ENCODE measurements around the gene MDFIC. TPM values are rescaled to one million over a fixed set of nuclear protein-coding genes. Genes with fewer than 3 reads are reported as not detected.

Gene MDFIC
- total RNA-seq, 1 donor from 2014 or later: 39.0 TPM

DNA sequence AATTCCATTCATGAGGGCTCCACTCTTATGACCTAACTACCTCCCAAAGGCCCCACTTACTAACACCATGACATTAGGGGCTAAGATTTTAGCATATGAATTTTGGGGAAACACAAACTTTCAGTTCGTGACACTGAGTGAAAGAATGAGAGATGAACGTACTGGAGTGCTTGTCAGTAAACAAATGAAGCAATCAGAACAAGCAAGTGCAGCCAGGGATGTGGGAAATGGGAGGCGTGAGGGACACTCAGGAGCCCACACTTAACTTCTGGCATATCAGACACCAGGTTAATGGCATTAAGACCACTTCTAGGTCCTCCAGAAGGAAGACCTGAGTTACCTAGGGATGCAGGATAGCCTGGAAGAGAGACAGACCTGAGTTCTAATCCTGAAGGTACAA is 2.3 kb upstream of the MDFIC start:
- intact Hi-C loops (cut with DNase I): no loop called here
- ATAC-seq (no peak), DNase-seq (no peak)
- Histone ChIP-seq H3K4me1 (peaks cover 14% of the 10 kb centered on the region), H3K36me3 (no peaks in the 10 kb centered on the region), H3K27ac (no peak overlapping the region), H3K9me3 (no peaks in the 10 kb centered on the region), H3K27me3 (no peaks in the 10 kb centered on the region), H3K4me3 (no peak overlapping the region)
- TF ChIP-seq, protein P1, sequence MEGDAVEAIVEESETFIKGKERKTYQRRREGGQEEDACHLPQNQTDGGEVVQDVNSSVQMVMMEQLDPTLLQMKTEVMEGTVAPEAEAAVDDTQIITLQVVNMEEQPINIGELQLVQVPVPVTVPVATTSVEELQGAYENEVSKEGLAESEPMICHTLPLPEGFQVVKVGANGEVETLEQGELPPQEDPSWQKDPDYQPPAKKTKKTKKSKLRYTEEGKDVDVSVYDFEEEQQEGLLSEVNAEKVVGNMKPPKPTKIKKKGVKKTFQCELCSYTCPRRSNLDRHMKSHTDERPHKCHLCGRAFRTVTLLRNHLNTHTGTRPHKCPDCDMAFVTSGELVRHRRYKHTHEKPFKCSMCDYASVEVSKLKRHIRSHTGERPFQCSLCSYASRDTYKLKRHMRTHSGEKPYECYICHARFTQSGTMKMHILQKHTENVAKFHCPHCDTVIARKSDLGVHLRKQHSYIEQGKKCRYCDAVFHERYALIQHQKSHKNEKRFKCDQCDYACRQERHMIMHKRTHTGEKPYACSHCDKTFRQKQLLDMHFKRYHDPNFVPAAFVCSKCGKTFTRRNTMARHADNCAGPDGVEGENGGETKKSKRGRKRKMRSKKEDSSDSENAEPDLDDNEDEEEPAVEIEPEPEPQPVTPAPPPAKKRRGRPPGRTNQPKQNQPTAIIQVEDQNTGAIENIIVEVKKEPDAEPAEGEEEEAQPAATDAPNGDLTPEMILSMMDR (IDR thresholded peaks at IDR 0.05): no peak

DNA sequence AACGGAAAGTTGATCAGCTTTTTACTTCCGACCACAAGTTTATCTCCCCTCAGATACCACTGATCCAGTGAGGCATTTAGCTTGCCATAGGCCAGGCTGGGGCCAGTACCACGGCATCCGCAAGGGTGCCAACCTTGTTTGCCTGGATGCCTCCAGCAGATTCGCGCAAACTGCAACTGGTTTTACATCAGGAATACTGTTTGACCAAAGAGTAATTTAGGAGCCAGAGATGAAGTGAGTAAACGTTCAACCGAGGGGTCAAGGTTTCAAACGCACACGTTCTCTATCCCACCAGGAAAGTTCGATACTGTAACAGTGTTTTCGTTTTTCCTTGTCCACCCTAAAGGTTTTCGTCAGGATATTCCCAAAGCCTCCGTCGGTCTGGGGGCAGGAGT is 266 bp upstream of the MDFIC start:
- H3K27me3 ChIP-seq: no peaks in the 10 kb centered on the region
- TF ChIP-seq, protein P1 (IDR thresholded peaks at IDR 0.05): no peak
- H3K36me3 ChIP-seq: no peaks in the 10 kb centered on the region
- ATAC-seq (no peak), DNase-seq (no peak)
- no peaks in the 10 kb centered on the region for H3K9me3 ChIP-seq
- peak overlapping the region; percentile 92 for H3K27ac ChIP-seq
- intact Hi-C loops (cut with DNase I): no loop called here
- H3K4me1 ChIP-seq: peaks cover 26% of the 10 kb centered on the region
- H3K4me3 ChIP-seq: peak overlapping the region; percentile 90

DNA sequence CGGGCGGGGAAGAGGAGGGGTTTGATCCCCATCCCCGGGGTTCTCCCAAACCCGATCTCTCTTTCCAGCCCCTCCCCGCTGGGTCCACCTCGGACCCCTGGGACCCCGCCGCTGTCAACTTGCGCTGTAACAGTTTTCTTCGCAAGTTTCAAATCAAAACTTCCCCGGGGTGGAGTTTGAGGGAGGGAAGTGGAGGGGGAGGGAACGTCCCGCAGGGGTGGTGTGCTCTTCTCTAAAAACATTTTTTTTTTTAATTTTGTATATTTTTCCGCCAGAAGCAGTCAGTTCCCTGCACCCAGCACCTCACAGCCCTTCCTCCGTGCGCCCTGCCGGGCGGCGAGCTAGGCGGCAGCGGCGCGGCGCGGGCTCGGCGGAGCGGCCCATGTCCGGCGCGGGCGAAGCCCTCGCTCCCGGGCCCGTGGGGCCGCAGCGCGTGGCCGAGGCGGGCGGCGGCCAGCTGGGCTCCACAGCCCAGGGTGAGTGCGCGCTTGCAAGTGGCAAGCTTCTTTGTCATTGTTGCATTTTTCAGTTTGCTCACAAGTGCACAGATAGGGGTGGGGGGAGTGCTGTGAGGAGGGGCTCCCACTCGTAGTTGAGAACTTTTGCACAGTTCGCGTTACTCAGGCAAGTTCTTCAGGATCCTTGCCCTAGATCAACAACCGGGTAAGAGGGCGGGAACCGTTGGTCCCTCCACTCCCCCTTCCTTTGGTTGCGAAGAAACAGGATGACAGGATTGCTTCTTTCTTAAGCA is 933 bp downstream of the MDFIC start:
- TF ChIP-seq, protein P1 (IDR thresholded peaks at IDR 0.05): no peak
- peak overlapping the region; percentile 90 for H3K4me3 ChIP-seq
- H3K9me3 ChIP-seq: no peaks in the 10 kb centered on the region
- peaks cover 26% of the 10 kb centered on the region for H3K4me1 ChIP-seq
- H3K27ac ChIP-seq: peak overlapping the region; percentile 92
- intact Hi-C loops (cut with DNase I): no loop called here
- DNase-seq (peak; percentile 76), ATAC-seq (peak; percentile 81)
- H3K36me3 ChIP-seq: no peaks in the 10 kb centered on the region
- H3K27me3 ChIP-seq: no peaks in the 10 kb centered on the region

DNA sequence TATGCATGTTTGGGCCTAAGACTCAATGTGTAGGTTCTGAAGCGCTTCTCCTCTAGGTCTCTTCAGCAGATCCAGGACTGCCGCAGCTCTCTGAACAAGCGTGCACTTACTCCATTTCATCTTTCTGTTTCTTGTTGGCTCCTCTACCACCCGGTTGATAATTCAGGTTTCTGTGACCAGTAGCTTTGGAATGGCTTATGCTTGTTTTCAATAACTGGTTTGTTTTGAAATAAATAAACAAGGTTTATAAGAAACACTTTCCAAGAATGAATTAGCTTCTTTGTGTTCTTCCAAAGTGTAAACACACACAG is 1.5 kb downstream of the MDFIC start:
- peak overlapping the region; percentile 92 for H3K27ac ChIP-seq
- intact Hi-C loops (cut with DNase I): no loop called here
- peak overlapping the region; percentile 90 for H3K4me3 ChIP-seq
- TF ChIP-seq, protein P1 (IDR thresholded peaks at IDR 0.05): no peak
- ATAC-seq (no peak), DNase-seq (no peak)
- no peaks in the 10 kb centered on the region for H3K27me3 ChIP-seq
- H3K4me1 ChIP-seq: peaks cover 28% of the 10 kb centered on the region
- no peaks in the 10 kb centered on the region for H3K36me3 ChIP-seq
- H3K9me3 ChIP-seq: no peaks in the 10 kb centered on the region

DNA sequence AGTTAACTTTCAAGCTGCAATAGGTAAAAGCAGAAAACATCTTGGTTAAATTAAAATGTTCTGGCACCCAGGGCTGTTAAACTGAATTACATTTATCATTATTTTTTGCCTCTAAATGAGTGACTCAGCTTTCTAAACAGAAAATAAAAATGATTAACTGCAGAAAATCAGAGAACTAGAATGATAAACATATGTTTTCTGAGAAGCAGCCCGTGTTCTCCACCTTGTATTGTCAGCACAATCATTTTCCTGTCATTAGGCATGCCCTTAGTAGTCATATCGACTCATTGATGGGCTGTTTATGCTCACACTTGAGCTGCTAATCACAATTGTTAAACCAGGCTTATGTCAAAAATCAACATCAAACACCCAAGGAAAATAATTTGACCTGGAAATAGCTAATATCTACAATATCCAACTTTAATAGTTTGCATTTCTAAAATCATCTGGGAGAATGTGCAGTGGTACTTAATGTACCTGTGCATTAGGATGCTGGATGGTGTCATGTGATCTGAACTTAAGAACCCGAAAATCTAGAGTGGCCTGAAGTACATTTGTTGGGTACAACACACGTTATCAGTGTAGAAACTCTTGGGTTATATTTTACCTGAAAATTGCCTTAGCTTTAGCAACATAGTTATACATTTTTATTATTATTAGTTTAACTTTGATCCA is 2.3 kb downstream of the MDFIC start:
- H3K27ac ChIP-seq: peak overlapping the region; percentile 92
- no peak for ATAC-seq
- intact Hi-C loops (cut with DNase I): no loop called here

More for the DNA sequence above, 2.3 kb downstream of the MDFIC start:
- no peaks in the 10 kb centered on the region for H3K9me3 ChIP-seq
- no peaks in the 10 kb centered on the region for H3K36me3 ChIP-seq
- no peak for DNase-seq
- TF ChIP-seq, protein P1 (IDR thresholded peaks at IDR 0.05): no peak
- H3K4me1 ChIP-seq: peaks cover 32% of the 10 kb centered on the region
- no peaks in the 10 kb centered on the region for H3K27me3 ChIP-seq
- H3K4me3 ChIP-seq: peak overlapping the region; percentile 90
